Fibroblast of skin of right quadriceps (primary cell): ENCODE data around the gene WNT7A.

ENCODE experiments used
- DNase-seq: peaks from one replicate; pipeline ENCODE4 v3.0.0-alpha.2; 2013

Gene WNT7A

GRCh38 chr3:13767896-13768295, 112.0 kb downstream of the WNT7A start:
- no peak for DNase-seq

- DNase-seq, result no peak
These were observed 112.8 kb downstream of the WNT7A start for GRCh38 chr3:13767030-13767429.
